Caco-2 (cell line): ENCODE measurements around the gene FRMD8. TPM values are rescaled to one million over a fixed set of nuclear protein-coding genes. Genes with fewer than 3 reads are reported as not detected.

Experiments
- BruUV-seq: library from RNA; stranded (reverse); fragments of 400-500 nt; replicated peaks from 2 replicates; lab custom pipeline; 2021; lab: Mats Ljungman, UMichigan
- CTCF ChIA-PET: fragments of 300-600 bp; sonication (Branson Sonifier 250); formaldehyde crosslinking; loops from one replicate; lab custom pipeline; 2022; ENCODE audit warnings: antibody characterized with exemption; lab: Charles Lee
- POLR2A ChIA-PET: fragments of 300-600 bp; sonication (Branson Sonifier 250); formaldehyde crosslinking; loops from one replicate; lab custom pipeline; 2022; ENCODE audit warnings: antibody characterized with exemption; lab: Charles Lee
- DNase-seq, 2 experiments: peaks; one replicate each; pipeline versions ENCODE4 v3.0.0 to v3.0.0-alpha.2; 2020 to 2022
- H3K27me3 ChIP-seq: replicated peaks from 2 replicates; pipeline ENCODE4 v1.6.0; 2011; ENCODE audit warnings: low read length; ENCODE audit not compliant: control insufficient read depth, insufficient read depth
- H3K36me3 ChIP-seq: 2 replicates; pipeline ENCODE4 v1.5.1; 2011; ENCODE audit warnings: low read length; ENCODE audit not compliant: control insufficient read depth, insufficient read depth
- H3K4me1 ChIP-seq: fragments of 250-450 bp; sonication (Bioruptor Pico); 2 replicates; pipeline ENCODE4 v1.5.1; 2020; ENCODE audit warnings: mild to moderate bottlenecking
- H3K4me3 ChIP-seq: 2 replicates; pipeline ENCODE4 v1.5.1; 2011; ENCODE audit warnings: low read depth, mild to moderate bottlenecking, control low read depth, low read length
- H3K9me3 ChIP-seq: fragments of 250-450 bp; sonication (Bioruptor Pico); 2 replicates; pipeline ENCODE4 v1.5.1; 2020; ENCODE audit warnings: mild to moderate bottlenecking, moderate library complexity
- H3K27ac Mint-ChIP-seq: one replicate; pipeline ENCODE4 v1.8.0; 2022; ENCODE audit warnings: mixed read lengths; ENCODE audit not compliant: unreplicated experiment
- H3K27me3 Mint-ChIP-seq: one replicate; pipeline ENCODE4 v1.8.0; 2022; ENCODE audit warnings: mixed read lengths; ENCODE audit not compliant: insufficient read depth, unreplicated experiment
- H3K36me3 Mint-ChIP-seq: one replicate; pipeline ENCODE4 v1.8.0; 2022; ENCODE audit warnings: mild to moderate bottlenecking, mixed read lengths; ENCODE audit not compliant: insufficient read depth, unreplicated experiment
- H3K4me1 Mint-ChIP-seq: one replicate; pipeline ENCODE4 v1.8.0; 2022; ENCODE audit warnings: low read depth, mixed read lengths; ENCODE audit not compliant: unreplicated experiment
- H3K4me3 Mint-ChIP-seq: one replicate; pipeline ENCODE4 v1.8.0; 2022; ENCODE audit warnings: mild to moderate bottlenecking, moderate library complexity, mixed read lengths; ENCODE audit not compliant: unreplicated experiment
- H3K9me3 Mint-ChIP-seq: one replicate; pipeline ENCODE4 v1.8.0; 2022; ENCODE audit warnings: mixed read lengths; ENCODE audit not compliant: unreplicated experiment
- intact Hi-C: fragments of 100-400 bp; cut with micrococcal nuclease; formaldehyde crosslinking; loops from one replicate; pipeline ENCODE4 v1.10.0; 2022; ENCODE audit not compliant: unreplicated experiment
- total RNA-seq: library from RNA; stranded (reverse); gene quantifications from 2 replicates; pipeline ENCODE4 v1.2.3, GENCODE V29; 2022
- TF ChIP-seq, protein P1 (sequence below), 2 experiments: fragments of 200-600 bp in 1 of 2; IDR thresholded peaks; 1 replicate in 1 of 2; 2 replicates in 1 of 2; pipeline versions ENCODE4 v1.5.1 to v1.8.0; 2011 to 2022; ENCODE audit warnings: antibody characterized with exemption in 1 of 2, control low read depth in 1 of 2, inconsistent platforms in 1 of 2, low read depth in 1 of 2, low read length in 1 of 2, mild to moderate bottlenecking in 1 of 2, moderate library complexity in 1 of 2; ENCODE audit not compliant: insufficient read depth in 1 of 2, severe bottlenecking in 1 of 2, unreplicated experiment in 1 of 2

FRMD8 gene
- total RNA-seq, 1 experiment from 2014 or later = 38.2 TPM

DNA sequence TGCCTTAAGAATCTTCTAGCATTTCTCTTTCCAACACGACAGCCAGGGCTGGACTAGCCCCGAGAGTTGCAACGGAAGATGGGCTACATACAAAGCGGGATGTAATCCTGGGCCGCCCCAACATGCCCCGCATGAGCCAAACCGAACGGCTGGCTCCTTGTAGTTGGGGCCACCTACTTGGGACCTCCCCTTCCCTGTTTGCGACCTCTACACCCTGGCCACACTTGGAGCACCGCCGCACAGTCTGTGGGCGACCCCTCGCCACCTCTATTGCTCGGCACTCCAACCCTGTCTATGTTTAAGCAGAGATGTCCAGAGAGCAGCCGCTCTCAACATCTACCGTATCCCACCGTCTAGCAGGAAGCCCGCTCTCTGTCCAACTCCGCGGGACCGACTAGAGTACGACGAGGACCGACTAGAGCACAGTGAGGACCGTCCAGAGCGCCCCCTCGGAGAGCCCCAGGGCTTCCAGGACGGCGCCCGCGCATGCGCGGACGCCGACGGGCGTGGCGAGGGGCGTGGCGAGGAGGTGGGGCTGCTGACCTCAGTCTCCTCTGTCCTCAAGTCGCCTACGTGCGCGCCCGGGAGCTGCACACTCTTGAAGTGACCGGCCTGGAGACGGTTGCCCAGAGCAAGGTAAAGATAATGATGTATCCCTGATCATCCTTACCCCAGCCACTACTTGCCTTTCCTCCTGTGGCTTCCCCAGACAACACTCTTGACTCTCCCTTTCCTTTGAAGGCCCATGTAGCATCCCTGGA is 68.4 kb downstream of the FRMD8 start:
- Histone ChIP-seq H3K36me3 (no peaks in the 10 kb centered on the region), H3K4me3 (peak overlapping the region; percentile 41), H3K4me1 (0 out of 2 replicates have a peak, but pooled peaks cover 3% of the 10 kb centered on the region), H3K9me3 (0 out of 2 replicates have a peak, but pooled peaks cover under 1% of the 10 kb centered on the region), H3K27me3 (no peaks in the 10 kb centered on the region)
- Mint-ChIP-seq H3K36me3 (peaks cover 26% of the 10 kb centered on the region), H3K4me3 (peak overlapping the region; percentile 87), H3K27ac (peak overlapping the region; percentile 73), H3K9me3 (no peaks in the 10 kb centered on the region), H3K27me3 (no peaks in the 10 kb centered on the region), H3K4me1 (peaks cover 29% of the 10 kb centered on the region)
- CTCF ChIA-PET = interaction anchor here (0.6 to 1.6 kb wide), 6 partner anchors 12 to 36 kb away, joined by 3 to 8 read pairs (median 6); no protein-coding TSS in a partner anchor
- peak; percentile 92 to 94 for DNase-seq
- TF ChIP-seq, protein P1, sequence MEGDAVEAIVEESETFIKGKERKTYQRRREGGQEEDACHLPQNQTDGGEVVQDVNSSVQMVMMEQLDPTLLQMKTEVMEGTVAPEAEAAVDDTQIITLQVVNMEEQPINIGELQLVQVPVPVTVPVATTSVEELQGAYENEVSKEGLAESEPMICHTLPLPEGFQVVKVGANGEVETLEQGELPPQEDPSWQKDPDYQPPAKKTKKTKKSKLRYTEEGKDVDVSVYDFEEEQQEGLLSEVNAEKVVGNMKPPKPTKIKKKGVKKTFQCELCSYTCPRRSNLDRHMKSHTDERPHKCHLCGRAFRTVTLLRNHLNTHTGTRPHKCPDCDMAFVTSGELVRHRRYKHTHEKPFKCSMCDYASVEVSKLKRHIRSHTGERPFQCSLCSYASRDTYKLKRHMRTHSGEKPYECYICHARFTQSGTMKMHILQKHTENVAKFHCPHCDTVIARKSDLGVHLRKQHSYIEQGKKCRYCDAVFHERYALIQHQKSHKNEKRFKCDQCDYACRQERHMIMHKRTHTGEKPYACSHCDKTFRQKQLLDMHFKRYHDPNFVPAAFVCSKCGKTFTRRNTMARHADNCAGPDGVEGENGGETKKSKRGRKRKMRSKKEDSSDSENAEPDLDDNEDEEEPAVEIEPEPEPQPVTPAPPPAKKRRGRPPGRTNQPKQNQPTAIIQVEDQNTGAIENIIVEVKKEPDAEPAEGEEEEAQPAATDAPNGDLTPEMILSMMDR (IDR thresholded peaks at IDR 0.05; ENCODE audit: insufficient read depth in 1 of 2, low read depth in 1 of 2, low read length in 1 of 2, severe bottlenecking in 1 of 2, unreplicated experiment in 1 of 2) = peak in 1 of 2 experiments; percentile 37
- BruUV-seq = TSS peak; percentile 98
- intact Hi-C loops = loop anchor here (2.0 kb wide), 1 partner anchor 14 kb away; no protein-coding TSS in a partner anchor
- POLR2A ChIA-PET = interaction anchor here (0.6 to 1.4 kb wide), 16 partner anchors 10 to 52 kb away, joined by 3 to 7 read pairs (median 4); partner anchors contain the start of genes MALAT1 and NEAT1

DNA sequence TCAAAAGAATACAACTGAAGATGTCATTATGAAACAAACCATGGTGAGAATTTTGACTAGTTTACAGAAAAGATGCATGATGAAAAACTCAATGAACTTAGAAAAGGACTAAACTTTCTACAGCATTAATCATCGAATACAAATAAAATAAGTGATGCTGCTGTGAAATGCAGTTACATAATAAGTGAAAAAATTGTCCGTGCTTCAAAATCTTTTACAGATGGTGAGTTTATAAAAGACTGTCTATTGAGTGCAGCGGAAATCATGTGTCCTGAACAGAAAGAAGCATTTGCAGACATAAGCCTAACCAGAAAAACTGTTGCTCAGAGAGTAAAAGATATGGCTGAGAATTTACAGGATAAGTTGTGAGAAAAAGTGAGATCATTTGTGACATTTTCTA is 70.0 kb downstream of the FRMD8 start:
- CTCF ChIA-PET = no interaction called here
- Histone ChIP-seq H3K9me3 (no peaks in the 10 kb centered on the region), H3K4me3 (no peak overlapping the region), H3K4me1 (0 out of 2 replicates have a peak, but pooled peaks cover 3% of the 10 kb centered on the region), H3K36me3 (no peaks in the 10 kb centered on the region), H3K27me3 (no peaks in the 10 kb centered on the region)
- no TSS peak for BruUV-seq
- H3K9me3 Mint-ChIP-seq = no peaks in the 10 kb centered on the region
- peaks cover 19% of the 10 kb centered on the region for H3K36me3 Mint-ChIP-seq
- no peaks in the 10 kb centered on the region for H3K27me3 Mint-ChIP-seq
- POLR2A ChIA-PET = no interaction called here
- H3K4me3 Mint-ChIP-seq = peak overlapping the region; percentile 87
- DNase-seq = no peak
- intact Hi-C loops = no loop called here
- H3K27ac Mint-ChIP-seq = no peak overlapping the region
- TF ChIP-seq, protein P1 (IDR thresholded peaks at IDR 0.05; ENCODE audit: insufficient read depth in 1 of 2, low read depth in 1 of 2, low read length in 1 of 2, severe bottlenecking in 1 of 2, unreplicated experiment in 1 of 2) = no peak
- H3K4me1 Mint-ChIP-seq = peaks cover 29% of the 10 kb centered on the region

- no peaks in the 10 kb centered on the region for H3K36me3 ChIP-seq
- H3K4me3 ChIP-seq = no peak overlapping the region
- H3K4me1 ChIP-seq = 0 out of 2 replicates have a peak, but pooled peaks cover 3% of the 10 kb centered on the region
- Mint-ChIP-seq H3K4me1 (peaks cover 21% of the 10 kb centered on the region), H3K9me3 (no peaks in the 10 kb centered on the region), H3K36me3 (peaks cover 18% of the 10 kb centered on the region), H3K27ac (no peak overlapping the region), H3K4me3 (no peak overlapping the region), H3K27me3 (no peaks in the 10 kb centered on the region)
- TF ChIP-seq, protein P1 (IDR thresholded peaks at IDR 0.05; ENCODE audit: insufficient read depth in 1 of 2, low read depth in 1 of 2, low read length in 1 of 2, severe bottlenecking in 1 of 2, unreplicated experiment in 1 of 2) = no peak
- no peak for DNase-seq
- no peaks in the 10 kb centered on the region for H3K9me3 ChIP-seq
- intact Hi-C loops = no loop called here
- BruUV-seq = no TSS peak
- CTCF ChIA-PET = interaction anchor here (1.2 kb wide), 1 partner anchor 82 kb away, joined by 5 read pairs; no protein-coding TSS in a partner anchor
- no peaks in the 10 kb centered on the region for H3K27me3 ChIP-seq
- POLR2A ChIA-PET = interaction anchor here (0.7 kb wide), 1 partner anchor 10 kb away, joined by 3 read pairs; no protein-coding TSS in a partner anchor
These were observed 73.1 kb downstream of the FRMD8 start for GRCh38 chr11:65459552-65459951.
